H7 (cell line): ENCODE results near the gene MLLT10. TPM values are rescaled to one million over a fixed set of nuclear protein-coding genes. Genes with fewer than 3 reads are reported as not detected.

Experiments
- DNase-seq: peaks from one replicate; pipeline ENCODE4 v3.0.0; 2012
- H3K27me3 ChIP-seq: 2 replicates; pipeline ENCODE4 v1.6.0; 2011; ENCODE audit warnings: mild to moderate bottlenecking, low read length; ENCODE audit not compliant: control insufficient read depth, insufficient read depth
- H3K36me3 ChIP-seq: replicated peaks from 2 replicates; pipeline ENCODE4 v1.5.1; 2011; ENCODE audit warnings: low read length; ENCODE audit not compliant: control insufficient read depth, insufficient read depth
- H3K4me3 ChIP-seq: 2 replicates; pipeline ENCODE4 v1.5.1; 2011; ENCODE audit warnings: low read depth, mild to moderate bottlenecking, control low read depth, low read length, moderate library complexity; ENCODE audit not compliant: insufficient read depth
- total RNA-seq: library from RNA; depleted of rRNA; stranded (reverse); fragments of >200 nt; shearing (Covaris generic); gene quantifications from 2 replicates; pipeline ENCODE4 v1.2.3, GENCODE V29; 2014

MLLT10 gene
- total RNA-seq, 1 experiment from 2014 or later, result 47.2 TPM

DNA sequence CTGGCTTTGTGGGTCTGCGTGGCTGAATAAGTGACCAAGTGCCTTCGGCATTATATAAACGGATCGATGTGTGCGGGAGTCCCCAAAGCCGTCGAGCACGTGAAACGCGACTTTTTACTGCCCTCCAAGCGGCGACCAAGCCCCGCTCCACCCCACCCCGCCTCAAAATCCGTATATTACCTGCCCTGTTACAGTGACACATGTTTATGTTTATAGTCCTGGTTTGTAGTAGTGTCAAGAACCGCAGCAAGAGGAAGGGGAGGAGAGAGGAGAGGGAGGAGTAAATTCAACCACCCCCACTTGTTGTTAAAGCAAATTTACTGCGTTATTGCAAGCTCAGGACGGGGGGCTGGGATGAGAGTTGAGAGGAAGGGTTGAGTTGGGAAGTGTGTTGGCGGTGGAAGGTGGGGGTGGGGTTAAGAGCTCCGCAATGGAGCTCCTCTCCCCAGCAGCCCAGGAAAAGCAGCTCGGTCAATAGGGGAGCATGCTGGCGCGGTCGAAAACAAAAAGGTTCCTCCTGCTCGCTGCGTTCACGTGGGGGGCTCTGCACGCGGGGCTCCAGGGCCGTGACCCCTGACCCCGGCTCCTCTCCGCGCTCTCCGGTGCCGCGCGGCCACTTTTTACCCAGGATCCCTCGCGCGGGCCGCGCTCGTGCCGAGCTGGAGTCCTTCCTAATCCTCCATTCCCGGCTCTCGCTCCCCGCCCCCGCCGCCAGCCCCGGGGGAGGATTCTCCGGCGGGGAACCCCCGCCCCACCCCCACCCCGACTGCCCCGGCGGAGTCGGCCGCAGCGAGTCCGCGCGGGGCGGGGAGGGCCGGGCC lies 8.5 kb upstream of the MLLT10 start, which contains the start of gene SKIDA1:
TSS of gene SKIDA1 (minus strand) at position 316 of the 821 bp plus-strand sequence. CDS start 7,860 bp downstream, outside the sequence.
- Histone ChIP-seq H3K27me3 (peaks cover 6% of the 10 kb centered on the region; the same call in 1 of the 2 replicates), H3K36me3 (no peaks in the 10 kb centered on the region), H3K4me3 (peak within 1 kb of the TSS; percentile 65)
- peak; percentile 93 for DNase-seq

- DNase-seq, result no peak
- no peaks in the 10 kb centered on the region; the same call in 1 of the 2 replicates for H3K27me3 ChIP-seq
- no peaks in the 10 kb centered on the region for H3K36me3 ChIP-seq
- peak overlapping the region; percentile 65 for H3K4me3 ChIP-seq
Measured at GRCh38 chr10:21526188-21526859, 7.7 kb upstream of the MLLT10 start.

- H3K27me3 ChIP-seq, result no peaks in the 10 kb centered on the region
- H3K36me3 ChIP-seq, result no peaks in the 10 kb centered on the region
- DNase-seq, result peak; percentile 88
- peak overlapping the region; percentile 65 for H3K4me3 ChIP-seq
Measured at GRCh38 chr10:21526860-21527597, 7.0 kb upstream of the MLLT10 start.

DNA sequence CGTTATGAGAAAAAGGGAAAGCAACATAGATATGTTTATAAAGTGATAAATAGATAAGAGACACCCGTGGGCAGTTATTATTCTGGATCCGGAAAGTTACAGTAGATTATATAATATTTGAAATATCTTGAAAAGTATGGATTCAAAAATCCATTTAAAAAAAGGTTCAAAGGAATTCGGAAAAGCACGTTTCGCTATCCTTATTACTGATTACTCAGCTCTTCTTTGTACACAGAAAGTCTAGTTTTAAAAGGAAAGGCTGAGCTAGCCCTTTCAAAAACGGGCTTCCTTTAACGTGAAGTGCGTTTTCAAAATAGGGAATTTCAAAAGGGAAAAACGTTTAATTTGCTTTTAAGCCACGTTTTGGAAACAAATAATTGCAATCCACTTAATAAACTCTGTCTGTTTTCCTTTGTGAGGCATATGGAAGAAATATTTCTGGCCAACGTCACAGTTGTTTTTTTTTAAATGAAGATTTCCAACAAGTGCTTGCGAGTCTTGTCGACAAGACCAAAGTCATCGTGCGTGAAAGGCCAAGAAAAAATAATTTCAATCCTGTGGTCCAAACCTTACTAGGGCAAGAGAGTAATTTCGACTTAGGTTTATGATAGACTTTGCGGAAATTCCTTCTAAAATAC lies 6.3 kb upstream of the MLLT10 start:
- H3K27me3 ChIP-seq, result no peaks in the 10 kb centered on the region
- peak overlapping the region; percentile 65 for H3K4me3 ChIP-seq
- no peak for DNase-seq
- H3K36me3 ChIP-seq, result no peaks in the 10 kb centered on the region

GRCh38 chr10:21528236-21529031 lies 5.6 kb upstream of the MLLT10 start:
- no peak for DNase-seq
- H3K27me3 ChIP-seq, result no peaks in the 10 kb centered on the region
- peak overlapping the region; percentile 12; the same call in 1 of the 2 replicates for H3K4me3 ChIP-seq
- H3K36me3 ChIP-seq, result no peaks in the 10 kb centered on the region

DNA sequence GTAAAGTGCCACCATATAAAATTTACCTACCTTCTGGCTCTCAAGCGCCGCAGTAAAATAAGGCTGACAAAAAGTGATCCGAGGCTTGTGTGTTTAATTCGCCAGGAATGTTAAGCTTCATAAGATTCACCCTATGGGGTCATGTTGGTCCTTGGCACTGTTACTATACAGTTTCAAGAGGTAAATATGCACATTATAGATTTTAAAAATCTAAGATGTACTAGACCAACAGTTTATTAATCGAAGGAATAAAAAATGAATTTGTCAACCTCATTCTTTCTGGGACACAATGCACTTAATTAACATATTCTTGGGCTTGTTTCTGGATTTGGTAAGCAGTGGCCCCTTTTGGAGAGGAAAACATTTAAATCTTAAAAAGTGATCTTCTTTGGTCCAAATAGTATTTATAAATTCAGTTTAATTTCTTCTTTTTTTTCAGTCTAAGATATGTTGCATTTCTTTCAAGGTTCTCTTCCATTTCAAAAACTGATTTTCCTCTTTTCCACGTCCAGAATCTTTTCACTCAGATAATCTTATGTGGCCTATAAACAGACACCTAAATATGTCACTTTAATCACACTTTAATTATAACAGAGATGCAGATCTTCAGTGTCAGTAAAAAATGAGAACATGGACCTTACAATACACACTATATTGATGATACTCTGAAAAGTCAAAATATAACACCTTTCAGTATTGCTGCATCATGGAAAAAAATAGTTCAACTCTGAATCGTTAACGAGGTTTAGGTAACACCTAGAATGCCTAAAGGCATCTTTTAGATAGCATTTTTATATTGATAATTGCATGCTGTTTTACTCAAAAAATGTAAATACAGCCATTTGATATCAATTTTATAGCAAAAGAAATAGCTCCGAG lies 4.8 kb upstream of the MLLT10 start:
- H3K27me3 ChIP-seq, result no peaks in the 10 kb centered on the region
- peak overlapping the region; percentile 12; the same call in 1 of the 2 replicates for H3K4me3 ChIP-seq
- H3K36me3 ChIP-seq, result no peaks in the 10 kb centered on the region
- no peak for DNase-seq

GRCh38 chr10:21530168-21530567 lies 3.9 kb upstream of the MLLT10 start:
- Histone ChIP-seq H3K36me3 (no peaks in the 10 kb centered on the region), H3K27me3 (no peaks in the 10 kb centered on the region), H3K4me3 (no peak overlapping the region)
- DNase-seq, result no peak

DNA sequence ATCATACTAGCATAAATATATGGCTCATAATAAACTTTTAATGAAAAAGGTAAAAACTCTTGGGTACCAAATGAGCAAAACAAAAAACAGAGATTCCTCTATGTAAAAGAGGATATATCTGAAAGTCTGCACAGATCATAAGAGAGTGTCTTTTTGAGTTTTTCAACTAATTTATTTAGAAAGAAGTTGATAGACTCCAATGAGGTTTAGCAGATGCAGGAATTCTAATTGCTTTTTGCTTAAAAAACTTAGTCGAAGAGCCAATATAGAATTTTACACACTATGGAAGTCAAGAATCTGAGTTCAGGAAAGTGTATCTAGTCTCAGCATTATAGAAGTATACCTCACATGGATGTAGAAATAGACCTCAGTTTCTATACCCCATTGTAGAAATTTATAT lies 3.4 kb upstream of the MLLT10 start:
- no peak overlapping the region for H3K4me3 ChIP-seq
- no peak for DNase-seq
- no peaks in the 10 kb centered on the region for H3K27me3 ChIP-seq
- no peaks in the 10 kb centered on the region for H3K36me3 ChIP-seq

- Histone ChIP-seq H3K36me3 (no peaks in the 10 kb centered on the region), H3K4me3 (no peak overlapping the region), H3K27me3 (no peaks in the 10 kb centered on the region)
- no peak for DNase-seq
Measured at GRCh38 chr10:21531164-21531563, 2.9 kb upstream of the MLLT10 start.

GRCh38 chr10:21532694-21533466 lies 1.2 kb upstream of the MLLT10 start:
- peak overlapping the region; percentile 66 for H3K4me3 ChIP-seq
- H3K27me3 ChIP-seq, result no peaks in the 10 kb centered on the region
- no peak for DNase-seq
- peaks cover 1% of the 10 kb centered on the region for H3K36me3 ChIP-seq

GRCh38 chr10:21534280-21534586 lies 201 bp downstream of the MLLT10 start:
- Histone ChIP-seq H3K4me3 (peak overlapping the region; percentile 73), H3K27me3 (no peaks in the 10 kb centered on the region), H3K36me3 (peaks cover 4% of the 10 kb centered on the region)
- no peak for DNase-seq

DNA sequence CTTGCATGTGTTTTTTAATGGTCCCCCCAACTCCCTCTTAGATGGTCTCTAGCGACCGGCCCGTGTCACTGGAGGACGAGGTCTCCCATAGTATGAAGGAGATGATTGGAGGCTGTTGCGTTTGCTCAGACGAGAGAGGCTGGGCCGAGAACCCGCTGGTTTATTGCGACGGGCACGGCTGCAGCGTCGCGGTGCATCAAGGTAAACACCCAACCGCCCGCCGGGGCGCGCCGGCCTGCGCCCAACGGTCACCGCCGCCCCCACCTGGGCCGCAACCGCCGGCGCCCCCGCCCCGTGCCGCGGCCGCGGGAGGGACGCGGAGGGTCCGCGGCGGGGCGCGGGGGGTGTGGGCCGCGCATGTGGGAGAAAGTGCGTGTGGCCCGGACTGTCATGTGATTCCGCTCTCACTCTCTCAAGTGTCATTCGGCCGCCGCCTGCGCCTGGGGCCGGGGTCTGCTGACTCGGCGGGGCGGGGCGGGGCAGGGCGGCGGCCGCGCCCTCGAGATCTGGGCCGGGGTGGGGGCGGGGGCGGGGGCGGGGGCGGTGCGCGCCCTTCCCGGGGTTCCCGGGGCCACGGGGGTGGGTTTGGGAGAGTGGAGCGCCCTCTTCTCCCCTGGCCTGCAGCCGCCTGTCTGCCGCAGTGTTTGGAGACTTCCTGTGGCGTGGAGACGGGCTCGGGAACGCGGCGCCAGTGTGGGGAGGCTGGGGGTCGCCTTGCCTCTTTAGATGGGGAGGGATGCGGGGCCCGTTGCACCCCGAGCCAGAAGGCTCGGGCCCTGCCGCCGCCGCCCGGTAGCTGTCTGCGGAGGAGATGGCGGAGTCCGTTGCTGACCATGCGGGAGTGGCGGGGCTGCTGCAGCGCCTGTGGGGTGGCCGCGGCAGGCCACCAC lies 817 bp downstream of the MLLT10 start:
- peak overlapping the region; percentile 73 for H3K4me3 ChIP-seq
- H3K36me3 ChIP-seq, result peaks cover 4% of the 10 kb centered on the region
- peak; percentile 86 for DNase-seq
- H3K27me3 ChIP-seq, result no peaks in the 10 kb centered on the region
